CD4-positive, alpha-beta T cell treated with Interleukin-15 for 4 hours (primary cell): ENCODE measurements around the gene GPS2.

Experiments
- DNase-seq: peaks from one replicate; pipeline ENCODE4 v3.0.0-alpha.2; 2020; ENCODE audit warnings: low spot score

The GPS2 gene

DNA sequence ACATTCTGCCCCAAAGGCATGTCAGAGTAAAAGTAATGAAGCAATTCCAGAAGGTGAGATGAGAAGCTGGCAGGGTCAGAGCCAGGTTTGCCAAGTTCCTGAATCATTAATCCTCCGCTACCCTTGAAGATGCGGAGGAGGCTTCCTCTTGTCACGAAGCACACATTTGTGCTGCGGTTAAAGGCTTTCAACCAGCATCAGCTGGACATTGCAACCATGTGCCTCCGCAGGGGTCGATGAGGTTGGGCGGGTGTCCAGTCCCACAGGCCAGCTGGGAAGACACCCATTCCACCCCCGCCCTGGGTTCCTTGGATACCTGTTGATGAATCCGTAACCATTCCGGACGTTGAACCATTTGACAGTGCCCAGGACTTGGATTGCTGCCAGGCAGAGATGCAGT is 22.0 kb downstream of the GPS2 start:
- DNase-seq, result no peak

DNA sequence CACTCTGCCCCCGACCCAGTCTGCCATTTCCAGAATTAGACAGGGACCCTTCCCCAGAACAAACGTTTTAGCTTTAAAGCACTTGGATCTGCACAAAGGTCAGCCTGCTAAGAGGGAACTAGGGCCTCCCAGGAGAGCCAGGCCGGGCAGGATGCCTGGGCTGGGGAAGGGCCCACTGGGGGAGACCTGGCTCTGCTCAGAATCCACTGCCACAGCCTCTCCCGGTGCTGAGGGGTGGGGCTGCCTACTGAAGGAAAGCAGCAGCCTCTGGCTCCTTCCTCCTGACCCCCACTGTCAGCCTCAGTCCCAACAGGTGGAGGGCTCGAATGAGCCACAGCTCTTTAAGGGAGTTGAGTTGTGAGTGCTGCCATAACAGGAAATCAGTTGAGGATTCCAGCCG is 22.4 kb downstream of the GPS2 start:
- no peak for DNase-seq

DNA sequence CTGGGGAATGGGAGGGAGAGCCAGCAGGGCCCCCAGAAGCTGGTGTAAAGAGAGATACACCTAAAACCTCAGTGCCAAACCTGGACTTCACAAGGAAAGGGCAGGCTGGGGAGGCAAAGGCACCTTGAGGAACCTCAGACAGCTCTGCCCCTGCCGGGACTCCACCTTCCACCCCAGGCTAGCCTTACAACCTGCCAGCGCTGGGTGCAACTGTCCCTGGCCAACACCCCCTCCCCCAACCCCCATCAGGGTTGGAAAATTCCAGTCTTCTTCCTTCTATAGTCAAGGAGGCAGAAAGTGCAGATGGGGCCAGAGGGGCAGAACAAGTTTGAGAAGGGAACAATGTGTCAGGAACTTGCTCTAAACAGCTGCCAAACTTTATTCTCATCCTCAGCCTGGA is 23.0 kb downstream of the GPS2 start:
- no peak for DNase-seq

DNA sequence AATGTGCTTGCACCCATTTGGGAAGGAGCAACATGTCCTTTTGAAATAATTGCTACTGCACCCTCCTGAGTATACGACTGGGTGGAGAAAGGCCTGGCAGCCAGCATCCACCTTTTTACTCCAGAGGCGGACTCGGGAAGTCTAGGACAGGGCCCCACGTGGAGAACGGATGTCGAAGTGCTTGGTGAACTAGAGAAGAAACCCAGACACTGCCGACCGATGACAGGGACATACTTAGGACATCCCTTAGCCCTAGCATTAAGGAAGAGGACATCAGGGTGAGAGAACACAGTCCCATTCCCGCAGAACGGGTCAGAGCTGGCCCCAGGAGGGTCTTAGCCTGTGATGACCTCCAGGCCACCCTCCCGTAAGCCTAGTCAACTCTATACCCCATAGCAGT is 24.5 kb downstream of the GPS2 start:
- DNase-seq, result no peak

DNA sequence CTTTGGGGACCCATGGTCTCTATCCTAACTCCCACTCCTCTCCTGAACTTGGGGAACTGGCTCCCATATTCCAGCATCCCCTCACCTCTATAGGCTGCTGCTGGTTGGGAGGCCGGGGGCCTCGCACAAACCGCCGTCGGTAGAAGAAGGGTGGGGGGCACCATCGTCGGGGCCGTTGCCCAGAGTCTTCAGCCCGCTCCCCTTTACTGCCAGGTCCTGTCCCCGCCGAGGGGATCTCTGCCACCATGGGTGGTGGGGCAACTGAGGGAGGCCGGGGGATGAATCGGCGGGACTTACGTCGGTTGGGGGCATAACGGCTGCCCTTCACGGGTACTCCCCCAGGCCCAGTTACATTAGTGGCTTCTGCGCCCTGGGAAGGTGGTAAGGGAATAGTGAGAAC is 25.0 kb downstream of the GPS2 start:
- no peak for DNase-seq

DNA sequence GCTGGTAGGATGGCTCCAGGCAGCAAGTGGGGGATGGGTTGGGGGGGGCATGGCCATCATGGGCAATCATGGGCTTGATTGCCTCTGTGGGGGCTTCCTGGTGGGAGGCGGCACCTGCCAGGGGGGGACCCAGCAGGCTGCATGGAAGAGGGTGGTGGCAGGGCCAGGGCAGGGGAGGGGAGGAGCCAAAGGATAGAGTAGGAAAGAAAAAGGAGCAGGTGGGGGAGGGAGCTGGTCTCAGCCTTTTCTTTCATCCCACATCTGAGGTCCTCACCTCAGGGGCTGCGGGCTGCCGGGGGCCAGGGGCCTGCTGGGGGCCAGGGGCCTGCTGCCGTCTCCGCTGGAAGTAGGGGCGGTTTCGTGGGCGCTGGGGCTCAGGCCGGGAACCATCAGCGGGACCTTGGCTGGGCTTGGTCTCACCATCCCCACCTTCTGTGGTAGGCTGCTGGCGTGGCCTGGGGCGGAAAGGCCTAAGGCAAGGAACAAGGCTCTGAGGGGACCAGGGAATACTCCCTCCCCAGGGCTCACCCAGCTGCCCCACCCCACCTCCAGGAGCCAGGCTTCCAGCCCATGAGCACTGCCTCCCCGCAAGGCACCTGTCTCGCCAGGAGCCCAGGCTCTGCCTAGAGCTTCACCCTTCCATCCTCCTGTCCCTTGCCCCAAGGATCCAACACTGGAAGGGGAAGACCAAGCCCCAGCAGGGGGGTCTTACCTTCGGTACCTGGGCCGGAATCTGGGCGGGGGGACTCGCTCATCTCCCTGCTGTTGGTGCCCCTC is 25.7 kb downstream of the GPS2 start:
- no peak for DNase-seq

DNA sequence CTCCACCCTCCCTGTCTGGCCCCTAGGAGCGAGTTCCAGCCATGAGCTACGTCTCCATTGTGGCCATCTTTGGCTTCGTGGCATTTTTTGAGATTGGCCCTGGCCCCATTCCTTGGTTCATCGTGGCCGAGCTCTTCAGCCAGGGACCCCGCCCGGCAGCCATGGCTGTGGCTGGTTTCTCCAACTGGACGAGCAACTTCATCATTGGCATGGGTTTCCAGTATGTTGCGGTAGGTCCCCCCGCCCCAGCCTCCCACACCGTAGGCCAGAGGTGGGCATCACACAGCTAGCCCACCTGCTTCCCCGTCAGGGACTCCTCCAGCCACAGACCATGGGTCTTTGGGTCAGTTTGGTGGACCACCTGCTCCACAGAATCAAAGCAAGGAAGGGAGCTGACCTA is 29.5 kb downstream of the GPS2 start:
- DNase-seq, result no peak

DNA sequence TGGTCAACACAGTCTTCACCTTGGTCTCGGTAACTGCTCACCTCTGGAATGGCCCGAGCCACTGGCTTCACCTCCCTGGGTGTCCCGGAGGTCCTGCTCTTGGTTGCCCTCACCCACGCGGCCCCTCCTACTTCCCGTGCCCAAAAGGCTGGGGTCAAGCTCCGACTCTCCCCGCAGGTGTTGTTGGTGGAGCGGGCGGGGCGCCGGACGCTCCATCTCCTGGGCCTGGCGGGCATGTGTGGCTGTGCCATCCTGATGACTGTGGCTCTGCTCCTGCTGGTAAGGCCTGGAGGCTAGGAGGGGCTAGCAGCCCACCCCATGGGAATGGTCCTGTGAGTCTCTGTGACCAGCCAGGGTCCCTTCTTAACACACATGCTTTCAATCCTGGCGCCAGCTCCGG is 30.2 kb downstream of the GPS2 start:
- DNase-seq, result no peak

DNA sequence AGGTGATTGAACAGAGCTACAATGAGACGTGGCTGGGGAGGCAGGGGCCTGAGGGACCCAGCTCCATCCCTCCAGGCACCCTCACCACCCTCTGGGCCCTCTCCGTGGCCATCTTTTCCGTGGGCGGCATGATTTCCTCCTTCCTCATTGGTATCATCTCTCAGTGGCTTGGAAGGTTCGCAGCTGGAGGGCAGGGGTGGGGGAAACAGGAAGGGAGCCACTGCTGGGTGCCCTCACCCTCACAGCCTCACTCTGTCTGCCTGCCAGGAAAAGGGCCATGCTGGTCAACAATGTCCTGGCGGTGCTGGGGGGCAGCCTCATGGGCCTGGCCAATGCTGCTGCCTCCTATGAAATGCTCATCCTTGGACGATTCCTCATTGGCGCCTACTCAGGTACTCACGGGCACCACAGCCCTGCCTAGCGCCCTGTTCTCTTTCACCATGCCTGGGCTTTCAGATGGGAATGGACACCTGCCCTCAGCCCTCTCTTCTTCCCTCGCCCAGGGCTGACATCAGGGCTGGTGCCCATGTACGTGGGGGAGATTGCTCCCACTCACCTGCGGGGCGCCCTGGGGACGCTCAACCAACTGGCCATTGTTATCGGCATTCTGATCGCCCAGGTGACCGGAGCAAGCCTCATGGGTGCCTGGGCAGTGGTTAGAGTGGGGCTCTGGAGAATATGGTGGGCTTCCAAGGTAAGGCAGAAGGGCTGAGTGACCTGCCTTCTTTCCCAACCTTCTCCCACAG is 31.5 kb downstream of the GPS2 start:
- no peak for DNase-seq

DNA sequence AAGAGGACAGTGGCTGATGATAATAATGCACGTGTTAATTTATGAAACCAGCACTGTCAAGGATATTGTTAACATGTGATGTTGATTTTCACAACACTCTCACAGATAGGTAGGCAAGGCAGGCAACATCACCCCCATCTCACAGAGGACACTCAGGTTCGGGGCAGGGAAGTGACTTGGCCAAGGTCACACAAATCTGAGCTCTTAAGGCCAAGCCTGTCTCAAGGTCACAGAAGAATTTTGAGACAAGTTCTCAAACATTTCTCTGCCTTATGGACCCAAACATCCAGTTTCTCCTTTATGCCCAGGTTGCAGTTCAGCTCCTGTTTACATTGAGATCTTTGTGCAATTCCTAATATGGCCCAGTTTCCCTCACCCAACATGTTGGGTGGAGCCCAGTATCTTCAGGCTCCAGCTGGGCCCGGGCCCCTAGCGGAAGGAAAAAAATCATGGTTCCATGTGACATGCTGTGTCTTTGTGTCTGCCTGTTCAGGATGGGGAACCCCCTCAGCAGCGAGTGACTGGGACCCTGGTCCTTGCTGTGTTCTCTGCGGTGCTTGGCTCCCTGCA is 32.3 kb downstream of the GPS2 start:
- DNase-seq, result no peak

DNA sequence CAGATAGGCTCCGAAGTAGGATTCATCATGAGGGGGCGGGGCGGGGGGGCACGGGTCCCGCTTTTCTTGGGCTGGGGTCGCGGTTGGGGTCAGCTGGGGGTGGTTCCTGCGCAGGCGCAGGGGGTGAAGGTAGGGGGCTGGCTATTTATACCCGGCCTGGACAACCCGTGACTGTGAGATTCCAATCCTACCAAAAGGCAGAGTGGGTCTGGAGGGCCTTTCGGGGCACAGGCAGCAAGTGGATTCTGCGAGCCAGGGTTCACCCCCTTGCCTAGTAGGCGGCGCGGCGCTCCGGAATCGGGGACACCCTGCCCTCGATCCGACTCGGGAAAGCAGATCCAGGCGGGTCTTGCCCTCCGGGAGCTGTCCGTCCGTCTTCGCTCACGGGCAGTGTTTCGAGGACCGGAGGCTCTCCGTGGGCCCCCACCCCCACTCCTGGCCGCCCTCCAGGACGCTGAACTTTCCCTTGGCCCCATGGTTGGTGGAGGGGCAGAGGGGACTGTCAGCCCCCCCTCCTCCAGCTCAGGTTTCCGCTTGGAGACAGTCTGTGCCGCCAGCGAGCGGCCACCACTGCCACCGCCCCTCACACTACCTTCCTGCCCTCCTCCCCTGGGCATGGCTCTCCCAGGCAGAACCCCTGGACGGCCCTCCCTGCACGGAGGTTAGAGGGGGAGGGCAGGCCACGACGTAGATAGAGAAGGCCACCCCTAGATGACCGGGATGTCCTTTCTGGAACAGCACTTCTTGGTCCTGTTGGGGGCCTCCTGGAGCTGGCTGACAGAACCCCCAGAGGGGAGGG is 33.0 kb downstream of the GPS2 start:
- DNase-seq, result no peak

DNA sequence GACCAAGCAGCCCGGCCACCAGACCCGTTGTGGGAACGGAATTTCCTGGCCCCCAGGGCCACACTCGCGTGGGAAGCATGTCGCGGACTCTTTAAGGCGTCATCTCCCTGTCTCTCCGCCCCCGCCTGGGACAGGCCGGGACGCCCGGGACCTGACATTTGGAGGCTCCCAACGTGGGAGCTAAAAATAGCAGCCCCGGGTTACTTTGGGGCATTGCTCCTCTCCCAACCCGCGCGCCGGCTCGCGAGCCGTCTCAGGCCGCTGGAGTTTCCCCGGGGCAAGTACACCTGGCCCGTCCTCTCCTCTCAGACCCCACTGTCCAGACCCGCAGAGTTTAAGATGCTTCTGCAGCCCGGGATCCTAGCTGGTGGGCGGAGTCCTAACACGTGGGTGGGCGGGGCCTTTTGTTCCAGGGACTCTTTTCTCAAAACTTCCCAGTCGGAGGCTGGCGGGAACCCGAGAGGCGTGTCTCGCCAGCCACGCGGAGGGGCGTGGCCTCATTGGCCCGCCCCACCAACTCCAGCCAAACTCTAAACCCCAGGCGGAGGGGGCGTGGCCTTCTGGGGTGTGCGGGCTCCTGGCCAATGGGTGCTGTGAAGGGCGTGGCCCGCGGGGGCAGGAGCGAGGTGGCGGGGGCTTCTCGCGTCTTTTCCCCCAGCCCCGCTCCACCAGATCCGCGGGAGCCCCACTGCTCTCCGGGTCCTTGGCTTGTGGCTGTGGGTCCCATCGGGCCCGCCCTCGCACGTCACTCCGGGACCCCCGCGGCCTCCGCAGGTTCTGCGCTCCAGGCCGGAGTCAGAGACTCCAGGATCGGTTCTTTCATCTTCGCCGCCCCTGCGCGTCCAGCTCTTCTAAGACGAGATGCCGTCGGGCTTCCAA is 33.8 kb downstream of the GPS2 start, which contains the start of gene SLC2A4:
TSS of gene SLC2A4 (plus strand) at position 645 of the 879 bp plus-strand sequence. CDS start at position 862, 217 bp downstream.
- DNase-seq, result peak; percentile 82

DNA sequence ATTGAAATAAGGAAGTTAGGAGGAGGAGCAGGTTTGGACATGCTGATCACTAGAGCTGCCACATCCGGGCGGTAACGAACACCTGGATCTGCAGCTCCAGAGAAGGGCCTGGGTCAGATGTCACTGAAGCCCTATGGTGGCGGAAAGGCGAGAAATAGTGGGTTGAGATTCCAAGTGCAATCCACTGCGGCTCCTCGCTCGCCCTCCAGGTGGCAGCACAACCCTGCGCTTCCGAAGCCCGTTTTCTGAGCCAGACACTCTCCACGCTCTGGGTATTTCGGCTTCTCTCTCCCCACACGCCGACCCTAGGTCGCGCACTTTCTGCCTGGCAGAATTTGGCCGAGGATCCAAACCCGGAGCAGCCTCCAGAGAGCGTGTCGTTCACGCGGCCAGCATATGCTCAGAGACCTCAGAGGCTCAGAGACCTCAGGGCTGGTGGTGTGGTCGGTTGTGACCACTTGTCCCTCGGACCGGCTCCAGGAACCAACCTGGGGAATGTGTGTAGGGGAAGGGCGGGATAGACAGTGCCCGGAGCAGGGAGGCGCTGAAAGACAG is 34.6 kb downstream of the GPS2 start:
- DNase-seq, result peak; percentile 87

DNA sequence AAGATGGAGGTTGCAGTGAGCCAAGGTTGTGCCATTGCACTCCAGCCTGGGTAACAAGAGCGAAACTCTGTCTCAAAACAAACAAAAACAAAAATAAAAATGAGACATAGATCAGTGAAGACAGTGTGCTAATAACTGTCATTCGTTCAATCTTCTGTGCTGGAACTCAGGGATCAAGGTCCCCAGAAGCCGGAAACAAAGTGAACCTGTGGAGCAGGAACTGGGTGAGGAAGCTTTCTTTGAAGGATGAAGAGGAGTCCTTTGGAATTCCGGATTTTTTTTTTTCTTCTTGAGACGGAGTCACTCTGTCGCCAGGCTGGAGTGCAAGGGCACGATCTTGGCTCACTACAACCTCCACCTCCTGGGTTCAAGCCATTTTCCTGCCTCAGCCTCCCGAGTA is 35.7 kb downstream of the GPS2 start:
- no peak for DNase-seq

DNA sequence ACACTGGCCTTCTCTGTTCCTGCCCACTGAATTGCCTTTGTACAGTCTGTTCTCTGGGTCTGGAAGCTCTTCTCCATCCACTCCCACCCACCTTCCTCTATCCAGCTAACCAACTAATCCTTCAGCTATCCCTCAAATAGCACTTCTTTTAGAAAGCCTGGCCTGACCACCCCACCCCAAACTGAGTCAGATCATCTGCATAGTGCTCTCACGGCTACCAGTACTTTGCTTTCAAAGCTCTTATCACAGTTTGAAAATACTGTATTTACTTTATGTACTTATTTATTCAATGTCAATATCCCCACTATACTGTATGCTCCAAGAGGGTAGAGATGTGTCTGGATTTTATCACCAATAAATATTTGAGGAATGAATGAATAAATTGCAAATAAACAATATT is 48.4 kb downstream of the GPS2 start:
- no peak for DNase-seq

DNA sequence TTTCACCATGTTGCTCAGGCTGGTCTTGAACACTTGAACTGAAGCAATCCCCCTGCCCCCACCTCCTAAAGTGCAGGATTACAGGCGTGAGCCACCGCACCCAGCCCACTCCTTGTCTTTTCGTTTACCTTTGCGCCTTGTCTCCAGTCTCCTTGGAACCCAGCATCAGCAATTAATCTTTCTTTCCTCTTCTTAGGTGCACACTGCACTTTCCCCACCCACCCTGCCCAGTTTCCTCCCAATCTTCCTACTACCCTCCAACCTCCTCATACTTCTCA is 51.4 kb downstream of the GPS2 start:
- DNase-seq, result no peak

DNA sequence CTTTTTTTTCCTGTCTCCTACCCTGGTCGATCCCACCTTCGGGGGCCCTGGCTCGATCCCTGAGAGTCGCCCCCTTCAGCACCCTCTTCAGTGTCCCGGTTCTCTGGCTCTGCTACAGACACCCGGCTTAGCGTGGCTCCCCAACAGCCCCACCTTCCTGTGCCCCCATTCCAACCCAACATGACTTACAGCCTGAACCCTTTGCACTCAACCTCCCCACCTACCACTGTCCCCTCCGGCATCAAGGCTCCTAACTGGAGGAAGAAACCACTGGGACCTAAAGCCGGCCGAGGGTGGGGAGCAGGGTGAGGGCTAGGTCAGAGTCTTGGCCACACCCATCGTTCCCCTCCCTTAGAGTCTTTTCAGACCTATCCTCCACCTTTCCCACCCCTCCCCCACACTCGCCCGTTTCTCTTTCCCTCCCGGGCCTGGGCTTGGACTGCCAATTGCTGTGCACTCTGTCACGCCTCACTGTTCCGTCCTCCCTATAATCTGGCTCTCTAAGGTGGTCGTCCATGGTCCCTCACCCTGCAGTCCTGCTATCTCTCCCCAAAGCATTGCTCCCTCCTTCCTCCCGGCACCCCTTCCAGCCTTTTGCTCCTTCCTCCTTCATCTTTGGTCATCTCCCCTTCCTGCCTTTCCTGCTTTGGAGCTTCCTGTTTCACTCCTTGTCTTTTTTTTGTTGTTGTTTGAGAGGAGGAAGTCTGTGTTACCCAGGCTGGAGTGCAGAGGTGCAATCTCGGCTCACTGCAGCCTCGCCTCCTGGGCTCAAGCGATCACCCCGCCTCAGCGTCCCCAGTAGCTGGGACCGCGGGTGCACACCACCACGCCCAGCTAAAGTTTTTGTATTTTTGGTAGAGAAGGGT is 52.0 kb downstream of the GPS2 start:
- DNase-seq, result no peak
